ENCODE data around the gene ILDR1.

DNA sequence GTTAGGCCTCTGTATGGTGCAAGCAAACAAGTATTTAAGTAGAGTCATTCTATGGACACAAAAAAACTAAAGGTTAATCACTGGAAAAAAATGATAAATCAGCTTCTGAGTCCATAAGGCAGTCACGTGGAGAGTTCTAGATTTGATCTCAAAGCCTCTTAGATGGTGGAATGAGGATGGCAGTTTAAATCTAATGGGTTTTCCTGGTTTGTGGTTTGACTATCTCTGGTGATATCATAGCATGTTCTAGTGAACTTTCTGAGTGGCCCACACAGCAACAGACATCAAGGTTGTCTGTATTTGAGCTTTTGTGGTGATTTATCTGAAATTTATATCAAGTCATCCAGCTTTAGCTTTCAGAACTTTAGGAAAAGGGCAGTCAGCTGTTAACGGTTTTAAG is 52.4 kb downstream of the ILDR1 start:
- TF ChIP-seq, protein P1, sequence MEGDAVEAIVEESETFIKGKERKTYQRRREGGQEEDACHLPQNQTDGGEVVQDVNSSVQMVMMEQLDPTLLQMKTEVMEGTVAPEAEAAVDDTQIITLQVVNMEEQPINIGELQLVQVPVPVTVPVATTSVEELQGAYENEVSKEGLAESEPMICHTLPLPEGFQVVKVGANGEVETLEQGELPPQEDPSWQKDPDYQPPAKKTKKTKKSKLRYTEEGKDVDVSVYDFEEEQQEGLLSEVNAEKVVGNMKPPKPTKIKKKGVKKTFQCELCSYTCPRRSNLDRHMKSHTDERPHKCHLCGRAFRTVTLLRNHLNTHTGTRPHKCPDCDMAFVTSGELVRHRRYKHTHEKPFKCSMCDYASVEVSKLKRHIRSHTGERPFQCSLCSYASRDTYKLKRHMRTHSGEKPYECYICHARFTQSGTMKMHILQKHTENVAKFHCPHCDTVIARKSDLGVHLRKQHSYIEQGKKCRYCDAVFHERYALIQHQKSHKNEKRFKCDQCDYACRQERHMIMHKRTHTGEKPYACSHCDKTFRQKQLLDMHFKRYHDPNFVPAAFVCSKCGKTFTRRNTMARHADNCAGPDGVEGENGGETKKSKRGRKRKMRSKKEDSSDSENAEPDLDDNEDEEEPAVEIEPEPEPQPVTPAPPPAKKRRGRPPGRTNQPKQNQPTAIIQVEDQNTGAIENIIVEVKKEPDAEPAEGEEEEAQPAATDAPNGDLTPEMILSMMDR (IDR thresholded peaks at IDR 0.05) = no peak
- TF ChIP-seq POLR2A (IDR thresholded peaks at IDR 0.05) = no peak
